Nephron progenitor cell (in vitro differentiated cells): ENCODE data around the gene PREP.

Experiments
- DNase-seq: peaks from one replicate; pipeline ENCODE4 v3.0.0; 2021
- H3K27ac Mint-ChIP-seq: 2 replicates; pipeline ENCODE4 v1.8.0; 2021; ENCODE audit warnings: mild to moderate bottlenecking, moderate library complexity, mixed read lengths
- H3K27me3 Mint-ChIP-seq: 2 replicates; pipeline ENCODE4 v1.8.0; 2021; ENCODE audit warnings: mild to moderate bottlenecking, low read depth, mixed read lengths; ENCODE audit not compliant: poor library complexity
- H3K36me3 Mint-ChIP-seq: 2 replicates; pipeline ENCODE4 v1.8.0; 2021; ENCODE audit warnings: low read depth, mixed read lengths
- H3K4me1 Mint-ChIP-seq: 2 replicates; pipeline ENCODE4 v1.8.0; 2021; ENCODE audit warnings: mixed read lengths
- H3K4me3 Mint-ChIP-seq: 2 replicates; pipeline ENCODE4 v1.8.0; 2021; ENCODE audit warnings: mild to moderate bottlenecking, moderate library complexity, mixed read lengths
- H3K9me3 Mint-ChIP-seq: 2 replicates; pipeline ENCODE4 v1.8.0; 2021; ENCODE audit warnings: mild to moderate bottlenecking, moderate library complexity, mixed read lengths
- TF ChIP-seq, protein P1 (sequence below): fragments of 200-600 bp; sonication (generic); IDR thresholded peaks from 2 replicates; pipeline ENCODE4 v1.5.0; 2021; ENCODE audit warnings: antibody characterized with exemption

The PREP gene

DNA sequence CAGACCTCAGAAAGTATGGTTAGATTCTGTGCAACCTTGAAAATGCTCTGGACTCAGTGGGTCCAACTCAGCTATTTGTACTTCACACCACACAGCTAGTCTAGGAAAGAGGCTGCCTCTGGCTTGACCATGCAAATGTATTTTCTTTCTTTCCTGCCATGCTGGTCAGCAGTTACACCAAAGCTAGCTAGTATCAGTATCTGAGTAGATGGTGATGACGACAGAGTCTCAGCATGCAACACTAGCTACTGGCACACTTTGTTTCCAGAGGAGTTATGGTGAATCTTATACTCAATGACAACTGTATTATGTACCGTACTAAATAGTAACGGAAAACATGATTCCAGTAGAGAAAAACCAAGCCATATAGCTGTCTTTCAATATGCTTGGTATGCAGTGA lies 126.5 kb downstream of the PREP start:
- Mint-ChIP-seq H3K9me3 (no peaks in the 10 kb centered on the region), H3K36me3 (peaks cover 51% of the 10 kb centered on the region), H3K27ac (no peak overlapping the region), H3K4me1 (peaks cover 19% of the 10 kb centered on the region), H3K27me3 (no peaks in the 10 kb centered on the region), H3K4me3 (no peak overlapping the region)
- DNase-seq, result no peak
- TF ChIP-seq, protein P1, sequence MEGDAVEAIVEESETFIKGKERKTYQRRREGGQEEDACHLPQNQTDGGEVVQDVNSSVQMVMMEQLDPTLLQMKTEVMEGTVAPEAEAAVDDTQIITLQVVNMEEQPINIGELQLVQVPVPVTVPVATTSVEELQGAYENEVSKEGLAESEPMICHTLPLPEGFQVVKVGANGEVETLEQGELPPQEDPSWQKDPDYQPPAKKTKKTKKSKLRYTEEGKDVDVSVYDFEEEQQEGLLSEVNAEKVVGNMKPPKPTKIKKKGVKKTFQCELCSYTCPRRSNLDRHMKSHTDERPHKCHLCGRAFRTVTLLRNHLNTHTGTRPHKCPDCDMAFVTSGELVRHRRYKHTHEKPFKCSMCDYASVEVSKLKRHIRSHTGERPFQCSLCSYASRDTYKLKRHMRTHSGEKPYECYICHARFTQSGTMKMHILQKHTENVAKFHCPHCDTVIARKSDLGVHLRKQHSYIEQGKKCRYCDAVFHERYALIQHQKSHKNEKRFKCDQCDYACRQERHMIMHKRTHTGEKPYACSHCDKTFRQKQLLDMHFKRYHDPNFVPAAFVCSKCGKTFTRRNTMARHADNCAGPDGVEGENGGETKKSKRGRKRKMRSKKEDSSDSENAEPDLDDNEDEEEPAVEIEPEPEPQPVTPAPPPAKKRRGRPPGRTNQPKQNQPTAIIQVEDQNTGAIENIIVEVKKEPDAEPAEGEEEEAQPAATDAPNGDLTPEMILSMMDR, result no peak

DNA sequence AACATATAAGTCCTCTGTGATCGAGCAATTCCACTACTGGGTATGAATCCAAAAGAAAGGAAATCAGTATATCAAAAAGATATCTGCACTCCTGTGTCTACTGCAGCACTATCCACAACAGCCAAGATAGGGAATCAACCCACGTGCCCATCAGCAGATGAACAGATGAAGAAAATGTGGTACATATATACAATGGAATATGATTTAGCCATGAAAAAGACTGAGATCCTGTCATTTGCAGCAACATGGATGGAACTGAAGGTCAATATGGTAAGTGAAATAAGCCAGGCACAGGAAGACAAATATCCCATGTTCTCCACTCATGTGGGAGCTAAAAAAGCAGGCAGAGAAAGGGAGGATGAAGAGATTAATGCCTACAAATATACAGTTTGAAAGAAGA lies 127.3 kb downstream of the PREP start:
- Mint-ChIP-seq H3K4me1 (peaks cover 19% of the 10 kb centered on the region), H3K9me3 (no peaks in the 10 kb centered on the region), H3K27ac (no peak overlapping the region), H3K27me3 (no peaks in the 10 kb centered on the region), H3K36me3 (peaks cover 43% of the 10 kb centered on the region), H3K4me3 (no peak overlapping the region)
- DNase-seq, result no peak
- TF ChIP-seq, protein P1, result no peak

DNA sequence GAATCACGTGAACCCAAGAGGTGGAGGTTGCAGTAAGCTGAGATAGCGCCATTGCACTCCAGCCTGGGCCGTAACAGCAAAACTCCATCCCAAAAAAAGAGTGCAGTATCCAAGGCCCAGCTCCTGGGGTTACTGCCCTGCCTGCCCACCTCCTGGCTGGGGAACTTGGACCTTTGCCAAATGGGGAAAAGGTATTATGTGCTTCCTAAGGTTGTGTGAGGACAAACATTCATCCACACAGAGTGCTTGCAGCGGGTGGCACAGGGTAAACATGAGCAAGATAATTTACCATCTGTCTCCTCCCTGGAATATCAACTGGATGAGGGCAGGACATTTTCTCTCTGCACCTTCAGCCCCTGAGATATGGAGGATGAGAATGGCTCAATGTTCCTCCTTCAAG lies 128.2 kb downstream of the PREP start:
- Mint-ChIP-seq H3K9me3 (no peaks in the 10 kb centered on the region), H3K4me3 (no peak overlapping the region), H3K36me3 (peaks cover 35% of the 10 kb centered on the region), H3K4me1 (peaks cover 19% of the 10 kb centered on the region), H3K27ac (no peak overlapping the region), H3K27me3 (no peaks in the 10 kb centered on the region)
- TF ChIP-seq, protein P1, result no peak
- DNase-seq, result no peak

DNA sequence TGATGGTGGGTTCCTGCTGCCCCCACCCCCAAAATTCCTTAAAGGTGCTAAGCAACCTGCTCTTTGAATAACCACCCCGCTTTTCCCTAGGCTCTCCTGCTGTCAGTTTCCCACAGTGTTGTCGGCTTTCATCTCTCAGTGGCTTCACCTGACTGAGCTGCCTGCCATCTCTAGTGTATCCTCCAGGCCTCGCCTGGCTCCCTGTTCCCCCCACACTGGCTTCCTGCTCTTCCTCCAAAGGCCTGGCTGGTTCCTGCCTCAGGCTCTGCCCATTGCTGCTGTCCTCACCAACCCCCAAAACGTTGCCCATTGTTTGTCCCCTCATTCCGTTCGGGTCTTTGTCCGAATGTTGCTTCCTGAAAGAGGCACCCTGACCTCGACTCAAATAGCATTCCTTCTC lies 129.3 kb downstream of the PREP start:
- peaks cover 19% of the 10 kb centered on the region for H3K4me1 Mint-ChIP-seq
- no peak for DNase-seq
- H3K36me3 Mint-ChIP-seq, result peaks cover 35% of the 10 kb centered on the region
- H3K27ac Mint-ChIP-seq, result no peak overlapping the region
- H3K9me3 Mint-ChIP-seq, result no peaks in the 10 kb centered on the region
- H3K4me3 Mint-ChIP-seq, result no peak overlapping the region
- TF ChIP-seq, protein P1, result no peak
- no peaks in the 10 kb centered on the region for H3K27me3 Mint-ChIP-seq

DNA sequence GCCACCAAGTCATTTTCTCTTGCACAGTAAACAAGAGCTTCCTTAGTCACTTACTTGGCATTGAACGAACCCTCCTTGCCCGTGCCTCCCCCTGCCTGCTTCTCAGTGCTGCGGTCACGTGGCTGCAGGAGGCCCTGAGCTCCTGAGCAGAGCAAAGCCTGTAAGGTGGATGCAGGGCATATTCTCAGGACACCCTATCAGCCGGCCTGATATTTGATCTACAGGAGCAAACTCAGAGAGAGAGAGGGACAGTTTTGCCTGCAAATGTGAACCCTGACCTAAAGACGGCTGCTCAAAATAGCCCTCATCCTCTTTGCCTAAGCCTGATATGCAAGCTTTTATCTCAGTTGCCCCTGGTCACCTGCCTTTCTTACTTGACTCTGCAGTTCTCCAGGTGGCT lies 130.1 kb downstream of the PREP start:
- TF ChIP-seq, protein P1, result no peak
- H3K4me1 Mint-ChIP-seq, result peaks cover 19% of the 10 kb centered on the region
- H3K4me3 Mint-ChIP-seq, result no peak overlapping the region
- peaks cover 29% of the 10 kb centered on the region for H3K36me3 Mint-ChIP-seq
- no peaks in the 10 kb centered on the region for H3K9me3 Mint-ChIP-seq
- no peak overlapping the region for H3K27ac Mint-ChIP-seq
- H3K27me3 Mint-ChIP-seq, result peaks cover 3% of the 10 kb centered on the region
- DNase-seq, result peak; percentile 22

DNA sequence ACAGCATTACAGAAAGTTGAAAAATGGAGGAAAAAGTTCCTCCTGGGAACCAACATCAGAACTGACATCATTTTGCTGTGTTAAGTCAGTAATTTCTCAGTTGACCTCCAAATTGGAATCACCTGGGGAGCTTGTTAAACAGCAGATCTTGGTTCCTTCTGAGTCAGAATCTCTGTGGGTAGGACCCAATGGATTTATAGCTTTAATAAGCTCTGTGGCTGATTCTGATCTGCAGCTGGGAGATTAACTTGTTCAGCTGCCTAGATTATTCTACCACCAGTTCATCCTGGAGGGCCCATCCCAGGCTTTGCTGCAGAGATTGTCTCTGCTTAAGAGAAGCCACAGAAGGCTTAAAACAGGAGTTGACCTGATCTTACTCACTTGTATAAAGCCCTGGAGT lies 132.4 kb downstream of the PREP start:
- peaks cover 7% of the 10 kb centered on the region for H3K36me3 Mint-ChIP-seq
- no peak for DNase-seq
- H3K27me3 Mint-ChIP-seq, result peaks cover 3% of the 10 kb centered on the region
- H3K4me1 Mint-ChIP-seq, result peaks cover 19% of the 10 kb centered on the region
- no peak overlapping the region for H3K4me3 Mint-ChIP-seq
- no peak overlapping the region for H3K27ac Mint-ChIP-seq
- peaks cover 6% of the 10 kb centered on the region for H3K9me3 Mint-ChIP-seq
- TF ChIP-seq, protein P1, result no peak
